Hematopoietic multipotent progenitor cell (in vitro differentiated cells): ENCODE data around the gene CTU2. TPM values are rescaled to one million over a fixed set of nuclear protein-coding genes. Genes with fewer than 3 reads are reported as not detected.

Experiments used
- DNase-seq, 3 donors: peaks; one replicate each; pipeline ENCODE4 v3.0.0-alpha.2; 2011 to 2015; ENCODE audit warnings: low read depth in 2 of 3, low spot score in 2 of 3
- total RNA-seq: library from RNA; depleted of rRNA; stranded (reverse); fragments of >200 nt; gene quantifications from one replicate; pipeline ENCODE4 v1.2.3, GENCODE V29; 2012

Gene CTU2
- total RNA-seq, 1 donor = 7.5 TPM

DNA sequence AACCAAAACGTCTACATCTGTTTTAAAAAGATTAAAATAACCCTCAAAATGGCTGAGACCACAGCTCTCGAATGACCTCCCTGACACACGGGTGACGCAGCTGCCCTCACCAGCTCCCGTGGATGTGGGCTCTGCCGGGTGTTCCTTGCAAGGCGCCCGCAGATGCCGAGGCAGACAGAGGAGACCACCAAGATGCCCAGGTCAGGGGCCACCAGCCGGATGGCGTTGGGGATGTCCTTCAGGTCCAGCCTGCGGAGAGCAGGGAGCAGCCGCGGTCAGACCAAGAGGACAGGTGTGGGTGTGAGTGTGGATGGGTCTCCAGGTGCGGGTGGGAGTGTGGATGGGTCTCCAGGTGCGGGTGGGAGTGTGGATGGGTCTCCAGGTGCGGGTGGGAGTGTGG lies 35.1 kb downstream of the CTU2 start:
- no peak for DNase-seq

GRCh38 chr16:88742896-88743605 lies 36.7 kb downstream of the CTU2 start:
- DNase-seq = no peak

- DNase-seq = peak; percentile 57 to 59 (median 57)
These were observed 37.6 kb downstream of the CTU2 start for GRCh38 chr16:88743693-88744576.

DNA sequence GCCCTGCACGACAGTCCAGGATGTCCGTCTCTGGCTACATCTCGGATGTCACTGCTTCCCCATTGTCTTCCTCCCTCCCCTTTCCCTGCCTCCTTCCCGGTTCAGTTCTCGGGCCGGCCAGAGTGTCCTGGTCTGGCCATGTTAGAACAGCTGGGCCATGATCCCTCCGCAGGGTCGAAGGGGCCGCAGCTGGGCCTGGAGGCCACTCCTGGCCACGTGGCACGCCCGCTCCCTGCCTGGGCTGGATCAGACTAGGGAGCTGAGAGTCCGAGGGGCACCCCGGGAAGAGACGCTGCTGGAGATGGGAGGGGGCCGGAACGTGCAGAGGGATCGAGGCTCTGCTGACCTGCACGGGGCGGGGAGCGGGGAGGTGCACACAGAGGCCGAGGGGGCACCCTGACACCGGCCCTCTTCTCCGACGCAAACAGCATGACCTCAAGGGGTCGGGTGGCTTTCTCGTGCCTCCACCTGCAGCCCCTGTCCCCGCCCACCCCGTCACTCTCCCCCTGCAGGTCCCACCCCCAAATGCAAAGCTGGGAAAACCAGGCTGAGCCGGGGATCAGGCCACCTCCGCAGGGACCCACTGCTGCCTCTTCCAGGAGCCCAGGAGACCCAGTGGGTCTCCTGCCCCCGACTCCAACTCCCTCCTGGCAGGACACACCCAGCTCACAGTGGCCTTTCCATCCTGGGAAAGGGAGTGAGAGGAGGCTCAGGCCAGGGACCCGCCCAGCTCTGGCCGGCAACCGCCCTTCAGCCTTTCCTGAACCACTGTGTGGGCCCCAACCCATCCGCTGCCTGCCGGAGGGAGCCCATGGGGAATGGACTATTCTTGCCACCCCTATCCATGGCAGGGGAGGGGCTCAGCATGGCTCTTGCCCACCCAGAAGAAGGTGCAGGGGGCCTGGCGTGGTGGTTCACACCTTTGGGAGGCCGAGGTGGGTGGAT lies 38.5 kb downstream of the CTU2 start:
- no peak for DNase-seq

DNA sequence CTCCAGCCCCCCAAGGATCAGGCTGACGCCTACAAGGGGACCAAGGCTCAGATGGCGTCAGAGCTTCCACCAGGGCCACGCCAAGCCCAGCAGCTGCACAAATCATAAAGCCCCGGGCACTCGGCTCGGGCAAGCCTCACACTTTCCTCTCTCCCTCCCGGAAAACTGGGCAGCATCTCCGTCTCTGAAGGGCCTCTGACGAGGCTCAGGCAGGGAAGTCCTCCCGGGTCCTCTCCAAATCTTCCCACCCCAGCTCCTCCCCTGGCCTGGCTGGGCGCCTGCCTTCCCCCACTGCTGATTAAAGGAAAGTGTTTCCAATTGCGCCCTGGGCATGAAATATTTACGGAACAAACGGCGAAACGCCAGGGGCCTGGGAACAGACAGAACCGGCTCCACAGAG lies 40.2 kb downstream of the CTU2 start:
- DNase-seq = no peak

DNA sequence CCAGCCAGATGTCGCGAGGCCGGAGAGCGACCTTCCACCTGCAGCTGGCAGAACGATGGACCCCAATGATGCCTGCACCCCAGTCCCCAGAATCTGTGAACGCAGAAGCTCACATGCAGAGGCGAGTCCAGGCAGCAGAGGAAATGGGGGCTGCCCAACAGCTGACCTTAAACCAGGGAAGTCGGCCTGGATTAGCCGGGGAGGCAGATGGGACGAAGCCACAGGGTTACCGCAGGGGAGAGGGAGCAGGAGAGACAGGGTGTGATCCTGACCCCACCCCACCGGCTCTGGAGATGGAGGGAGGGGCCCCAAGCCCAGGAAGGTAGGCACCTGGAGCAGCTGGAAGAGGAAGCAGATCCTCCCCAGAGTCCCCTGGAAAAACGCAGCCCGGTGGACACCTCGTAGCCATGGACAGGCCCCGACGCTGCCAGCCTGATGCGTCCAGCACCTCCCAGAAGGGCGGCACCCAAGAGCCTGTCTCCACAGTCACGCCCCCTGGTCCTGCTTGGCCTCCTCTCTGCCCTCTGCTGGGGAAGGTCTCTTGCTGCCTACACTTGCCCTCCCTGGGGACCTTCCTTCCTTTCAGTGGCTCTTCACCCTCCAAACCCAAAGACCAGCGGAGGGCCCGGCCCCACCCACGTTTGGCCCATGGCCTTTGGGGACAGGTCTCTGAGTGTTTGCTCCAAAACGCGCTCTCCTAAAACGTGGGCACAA lies 41.4 kb downstream of the CTU2 start:
- peak in 2 of 3 donors; percentile 74 to 76 for DNase-seq

DNA sequence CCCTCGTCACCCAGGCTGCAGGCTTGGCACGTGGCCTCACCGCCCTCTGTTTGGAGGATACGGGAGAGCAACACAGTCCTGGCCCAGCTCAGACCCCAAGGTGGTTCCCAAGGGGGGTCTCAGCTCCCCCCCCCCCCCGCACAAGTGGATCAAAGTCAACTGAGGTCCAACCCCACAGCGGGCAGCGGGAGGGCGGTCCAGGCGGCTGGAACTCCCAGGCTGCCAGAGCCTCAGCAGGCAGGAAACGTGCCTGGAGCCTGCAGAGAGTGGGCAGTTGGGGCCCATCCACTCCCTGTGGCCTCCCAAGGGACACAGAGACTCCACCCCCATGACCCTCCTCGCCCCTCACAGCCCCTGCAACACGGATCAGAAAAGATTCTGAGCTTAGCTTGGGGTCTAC lies 42.1 kb downstream of the CTU2 start:
- DNase-seq = no peak

- DNase-seq = no peak
These were observed 43.1 kb downstream of the CTU2 start for GRCh38 chr16:88749358-88749757.

DNA sequence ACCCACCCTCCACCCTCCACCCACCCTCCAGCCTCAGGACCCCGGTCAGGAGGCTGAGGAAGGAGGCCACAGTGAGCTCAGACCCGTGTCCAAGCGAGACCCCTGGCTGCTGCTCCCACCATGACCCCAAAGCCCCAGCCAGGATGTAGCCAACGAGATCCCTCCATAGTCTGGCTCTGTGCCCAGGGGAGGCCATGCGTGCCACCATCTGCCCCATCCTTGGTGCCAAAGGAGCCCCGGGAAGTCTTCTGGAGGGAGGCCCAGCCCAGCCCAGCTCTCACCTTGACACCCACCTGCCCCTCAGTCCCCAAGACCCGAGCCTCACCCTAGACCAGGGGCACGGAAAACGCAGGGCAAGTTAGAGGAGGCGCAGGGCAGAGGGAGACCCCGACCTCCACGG lies 44.6 kb downstream of the CTU2 start:
- DNase-seq = no peak

GRCh38 chr16:88752386-88753002 lies 46.2 kb downstream of the CTU2 start:
- no peak for DNase-seq

DNA sequence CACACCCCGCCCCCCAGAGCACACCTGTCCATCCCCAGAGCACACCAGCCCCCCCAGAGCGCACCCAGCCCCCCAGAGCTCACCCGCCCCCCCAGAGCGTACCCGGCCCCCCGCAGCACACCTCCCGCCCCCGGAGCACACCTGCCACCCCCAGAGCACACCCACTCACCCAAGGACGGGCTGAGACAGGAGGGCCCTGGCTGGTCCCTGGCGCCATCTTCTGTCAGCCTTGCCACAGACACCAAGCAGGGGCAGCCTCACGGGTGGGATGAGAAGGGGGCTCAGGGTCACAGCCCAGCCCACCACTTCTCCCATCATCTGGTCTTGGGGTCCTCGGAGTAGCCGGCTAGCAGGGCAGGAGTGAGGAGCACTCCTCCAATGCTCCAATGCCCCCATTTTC lies 46.9 kb downstream of the CTU2 start:
- DNase-seq = no peak

GRCh38 chr16:88753602-88754001 lies 47.3 kb downstream of the CTU2 start:
- DNase-seq = no peak

GRCh38 chr16:88754109-88754911 lies 48.0 kb downstream of the CTU2 start:
- DNase-seq = no peak

GRCh38 chr16:88754912-88755744 lies 48.8 kb downstream of the CTU2 start:
- peak in 1 of 3 donors; percentile 44 for DNase-seq

DNA sequence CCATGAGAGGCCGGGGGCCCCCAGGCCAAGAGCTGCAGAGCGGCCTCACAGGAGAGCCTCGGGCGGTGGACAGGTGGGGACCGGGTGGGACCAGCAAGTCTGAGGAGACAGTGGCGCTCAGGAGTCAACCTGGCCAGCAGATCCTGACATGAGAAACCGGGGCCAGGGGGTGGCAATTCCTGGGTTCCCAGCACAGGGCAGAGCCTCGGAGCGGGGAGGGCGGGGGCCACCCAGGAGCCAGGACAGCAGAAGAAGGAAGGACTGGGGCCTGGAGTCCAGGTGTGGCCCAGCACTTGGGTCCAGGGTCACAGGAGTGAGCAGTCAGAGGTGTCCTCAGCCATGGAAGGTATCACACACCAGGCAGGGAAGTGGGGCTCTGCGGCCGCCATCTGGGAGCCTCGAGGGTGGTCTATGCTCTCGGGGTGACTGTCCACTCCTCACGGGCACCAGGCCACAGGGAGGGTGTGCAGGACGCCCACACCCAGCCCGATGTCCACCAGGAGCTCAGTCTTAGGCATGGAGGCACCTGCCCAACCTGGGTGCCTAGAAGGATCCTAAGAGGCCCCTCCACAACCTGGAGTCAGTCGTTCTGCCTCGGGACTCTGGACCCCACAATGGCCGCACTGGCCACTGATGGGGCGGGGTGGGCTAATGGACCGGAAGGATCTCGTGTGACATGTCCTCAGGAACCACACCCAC lies 49.6 kb downstream of the CTU2 start:
- no peak for DNase-seq

DNA sequence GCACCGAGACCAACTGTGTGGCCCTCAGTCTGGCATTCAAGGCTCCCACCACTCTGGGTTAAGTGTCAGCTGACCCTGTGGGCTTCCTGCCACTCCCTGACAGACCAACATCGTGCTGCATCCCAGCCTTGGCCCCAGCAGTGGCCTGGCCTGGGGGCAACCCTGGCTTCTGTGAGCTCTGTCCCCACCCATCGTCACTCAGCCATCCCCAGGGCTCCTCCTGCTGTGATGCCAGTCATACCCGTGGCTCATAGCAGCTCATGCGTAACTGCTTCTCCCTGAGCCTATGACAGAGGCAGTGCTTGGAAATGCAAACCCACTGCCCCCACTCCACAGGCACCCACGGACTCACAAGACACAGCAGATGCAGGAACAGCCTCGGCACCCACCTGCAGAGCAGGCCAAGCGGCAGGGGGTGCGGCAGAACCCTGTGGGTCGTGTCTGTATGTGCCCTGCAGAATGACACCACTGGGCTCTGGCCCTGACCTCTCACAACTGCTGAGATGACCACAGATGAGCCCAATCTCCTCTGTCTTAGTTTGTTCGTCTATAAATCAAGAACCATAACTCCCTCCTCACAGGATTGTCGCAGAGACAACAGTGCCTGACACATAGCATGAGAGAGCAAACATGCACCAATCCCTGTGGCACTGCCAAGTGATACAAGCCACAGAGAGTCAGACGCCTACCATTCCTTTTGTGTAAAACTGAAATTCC lies 52.1 kb downstream of the CTU2 start:
- DNase-seq = no peak

DNA sequence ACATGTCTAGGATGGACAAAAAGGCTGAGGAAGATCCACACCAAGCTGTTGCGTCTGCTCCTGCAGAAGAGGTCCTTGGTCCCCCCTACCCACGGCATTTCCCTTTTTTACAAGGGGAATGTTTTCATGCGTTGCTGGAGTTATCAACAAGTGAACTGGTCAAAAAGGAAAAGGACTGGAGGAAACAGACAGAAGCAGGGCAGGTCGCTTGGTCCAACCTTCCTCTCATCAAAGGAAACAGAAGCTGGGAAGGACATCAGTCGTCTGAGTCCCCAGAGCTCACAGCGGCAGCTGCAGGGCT lies 52.6 kb downstream of the CTU2 start:
- DNase-seq = no peak
